Activated naive CD8-positive, alpha-beta T cell (primary cell): ENCODE data around the gene PER1.

Experiments
- H3K27ac Mint-ChIP-seq: one replicate; pipeline ENCODE4 v1.8.0; 2021; ENCODE audit warnings: mixed read lengths
- H3K27me3 Mint-ChIP-seq: one replicate; pipeline ENCODE4 v1.8.0; 2021; ENCODE audit warnings: mixed read lengths
- H3K36me3 Mint-ChIP-seq: one replicate; pipeline ENCODE4 v1.8.0; 2021; ENCODE audit warnings: mixed read lengths
- H3K4me1 Mint-ChIP-seq: one replicate; pipeline ENCODE4 v1.8.0; 2021; ENCODE audit warnings: low read depth, mixed read lengths
- H3K4me3 Mint-ChIP-seq: one replicate; pipeline ENCODE4 v1.8.0; 2021; ENCODE audit warnings: mild to moderate bottlenecking, mixed read lengths
- H3K9me3 Mint-ChIP-seq: one replicate; pipeline ENCODE4 v1.8.0; 2021; ENCODE audit warnings: low read depth, mixed read lengths

Gene PER1

DNA sequence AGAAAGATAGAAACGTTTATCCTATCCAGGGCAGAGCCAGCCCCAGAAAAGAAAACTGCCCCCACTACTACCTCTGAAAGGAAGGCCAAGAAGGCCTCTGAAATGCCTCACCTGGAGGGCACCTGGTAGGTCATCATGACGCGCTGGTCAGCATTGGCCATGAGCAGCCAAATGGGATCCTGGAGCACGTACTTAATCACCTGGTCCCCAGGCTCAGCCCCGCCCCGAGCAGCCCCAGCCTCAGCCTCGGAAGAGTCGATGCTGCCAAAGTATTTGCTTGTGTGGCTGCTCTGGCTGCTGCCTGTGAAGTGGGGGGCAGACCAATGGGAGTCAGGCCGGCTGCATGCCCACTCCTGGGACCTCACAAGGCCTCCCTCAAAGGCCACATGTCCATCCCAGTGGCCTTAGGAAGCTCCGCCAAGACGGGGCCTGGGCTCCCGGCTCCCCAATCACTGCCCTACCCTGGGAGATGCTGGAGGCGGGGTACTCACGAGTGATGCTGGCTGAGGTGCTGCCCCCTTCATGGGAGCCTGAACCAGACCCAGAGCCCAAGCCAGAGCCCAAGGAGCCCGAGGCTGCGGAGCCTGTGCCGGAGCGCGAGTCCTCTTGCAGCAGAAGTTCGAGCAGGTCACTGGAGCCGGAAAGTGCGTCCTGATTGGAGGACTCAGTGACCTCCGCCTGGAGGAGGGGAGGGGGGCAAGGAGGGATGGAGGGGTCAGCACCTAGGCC lies 9.9 kb downstream of the PER1 start:
- H3K36me3 Mint-ChIP-seq, result no peaks in the 10 kb centered on the region
- no peak overlapping the region for H3K4me3 Mint-ChIP-seq
- no peak overlapping the region for H3K27ac Mint-ChIP-seq
- H3K4me1 Mint-ChIP-seq, result peaks cover 2% of the 10 kb centered on the region
- no peaks in the 10 kb centered on the region for H3K9me3 Mint-ChIP-seq
- H3K27me3 Mint-ChIP-seq, result no peaks in the 10 kb centered on the region

DNA sequence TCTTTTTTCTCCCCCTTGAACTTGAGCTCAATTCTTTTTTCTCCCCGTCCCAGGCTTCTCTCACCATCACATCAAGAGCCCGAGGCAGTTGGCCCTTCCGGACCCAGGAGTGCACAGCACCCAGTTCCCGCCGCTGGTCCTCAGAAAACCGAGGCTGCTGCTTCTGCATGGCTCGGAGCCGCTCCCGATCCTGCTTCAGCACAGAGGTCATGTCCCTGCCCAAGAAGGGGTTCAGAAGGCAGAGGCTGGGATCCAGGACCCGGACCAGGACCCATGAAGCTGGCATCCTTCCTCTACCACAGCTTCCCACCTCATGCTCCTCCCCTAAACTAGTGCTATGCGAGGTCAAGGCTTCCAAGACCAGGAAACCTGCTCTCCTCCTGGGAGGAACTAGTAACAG lies 10.5 kb downstream of the PER1 start:
- Mint-ChIP-seq H3K27ac (peak overlapping the region; percentile 41), H3K4me3 (no peak overlapping the region), H3K27me3 (peaks cover under 1% of the 10 kb centered on the region), H3K4me1 (peaks cover 1% of the 10 kb centered on the region), H3K9me3 (no peaks in the 10 kb centered on the region), H3K36me3 (no peaks in the 10 kb centered on the region)

DNA sequence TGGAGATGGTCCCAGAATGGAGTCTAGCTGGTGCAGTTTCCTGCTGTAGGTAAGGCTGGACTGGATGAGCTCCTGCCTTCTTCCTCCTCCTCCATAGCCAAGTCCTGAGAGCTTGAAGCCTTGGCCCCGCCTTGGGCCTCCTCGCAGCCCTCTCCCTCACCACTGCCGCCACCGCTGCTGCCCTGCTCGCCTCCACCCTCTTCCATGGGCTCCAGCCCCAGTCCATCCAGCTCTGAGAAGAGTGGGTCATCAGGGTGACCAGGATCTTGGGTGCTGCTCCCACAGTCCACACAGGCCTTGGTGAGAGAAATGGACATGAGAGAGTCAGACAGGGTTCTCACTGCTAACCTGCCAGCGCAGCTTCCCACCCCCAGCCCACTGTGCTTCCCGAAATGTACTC lies 11.2 kb downstream of the PER1 start:
- H3K36me3 Mint-ChIP-seq, result no peaks in the 10 kb centered on the region
- no peaks in the 10 kb centered on the region for H3K9me3 Mint-ChIP-seq
- no peak overlapping the region for H3K27ac Mint-ChIP-seq
- peaks cover 2% of the 10 kb centered on the region for H3K27me3 Mint-ChIP-seq
- no peak overlapping the region for H3K4me3 Mint-ChIP-seq
- H3K4me1 Mint-ChIP-seq, result peaks cover 2% of the 10 kb centered on the region

DNA sequence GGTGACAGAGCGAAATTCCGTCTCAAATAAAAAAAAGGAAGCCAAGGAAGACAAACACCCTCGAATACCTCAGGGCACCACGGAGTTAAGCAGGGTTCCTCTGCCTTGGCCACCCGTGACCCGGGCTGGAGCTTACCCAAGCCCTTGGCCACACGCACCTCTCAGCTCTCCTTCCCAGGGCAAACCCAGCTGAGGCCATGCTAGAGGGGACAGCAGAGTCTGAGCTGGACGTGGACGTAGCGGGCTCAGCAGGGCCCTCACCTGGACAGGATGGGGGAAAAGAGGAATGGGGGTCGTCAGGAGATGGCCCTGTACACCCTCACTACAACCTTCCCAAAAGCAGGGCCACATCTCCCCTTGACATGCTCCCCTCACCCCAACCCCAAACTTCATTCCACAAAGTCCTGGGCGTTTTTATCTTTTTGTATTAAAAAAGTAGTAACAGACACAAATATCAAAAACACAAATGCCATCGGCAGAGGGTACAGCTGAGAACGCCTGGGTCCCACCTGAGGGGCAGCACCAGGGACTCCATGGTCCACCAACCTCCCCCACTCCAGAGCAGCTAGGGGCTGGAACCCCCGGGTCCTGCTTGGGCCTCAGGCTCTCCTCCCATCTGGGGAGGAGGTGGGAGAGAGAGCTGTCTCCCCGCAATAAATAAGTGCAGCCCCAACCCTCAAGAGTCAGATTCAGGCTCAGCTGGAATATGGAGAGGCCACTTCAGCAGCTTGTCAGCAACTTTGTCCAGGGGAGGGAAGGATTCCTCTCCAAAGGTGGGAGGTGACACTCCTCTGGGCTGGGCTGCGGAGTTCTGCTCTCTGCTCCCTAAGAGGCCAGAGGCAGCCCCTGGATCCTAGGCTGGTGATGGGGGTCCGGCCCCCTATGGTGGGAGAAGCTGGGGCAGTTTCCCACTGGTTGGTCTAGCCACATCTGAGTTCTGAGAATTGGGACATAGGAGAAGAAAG lies 11.9 kb downstream of the PER1 start:
- Mint-ChIP-seq H3K9me3 (no peaks in the 10 kb centered on the region), H3K4me1 (peaks cover 2% of the 10 kb centered on the region), H3K27me3 (peaks cover 2% of the 10 kb centered on the region), H3K4me3 (no peak overlapping the region), H3K27ac (peak overlapping the region; percentile 28), H3K36me3 (no peaks in the 10 kb centered on the region)

DNA sequence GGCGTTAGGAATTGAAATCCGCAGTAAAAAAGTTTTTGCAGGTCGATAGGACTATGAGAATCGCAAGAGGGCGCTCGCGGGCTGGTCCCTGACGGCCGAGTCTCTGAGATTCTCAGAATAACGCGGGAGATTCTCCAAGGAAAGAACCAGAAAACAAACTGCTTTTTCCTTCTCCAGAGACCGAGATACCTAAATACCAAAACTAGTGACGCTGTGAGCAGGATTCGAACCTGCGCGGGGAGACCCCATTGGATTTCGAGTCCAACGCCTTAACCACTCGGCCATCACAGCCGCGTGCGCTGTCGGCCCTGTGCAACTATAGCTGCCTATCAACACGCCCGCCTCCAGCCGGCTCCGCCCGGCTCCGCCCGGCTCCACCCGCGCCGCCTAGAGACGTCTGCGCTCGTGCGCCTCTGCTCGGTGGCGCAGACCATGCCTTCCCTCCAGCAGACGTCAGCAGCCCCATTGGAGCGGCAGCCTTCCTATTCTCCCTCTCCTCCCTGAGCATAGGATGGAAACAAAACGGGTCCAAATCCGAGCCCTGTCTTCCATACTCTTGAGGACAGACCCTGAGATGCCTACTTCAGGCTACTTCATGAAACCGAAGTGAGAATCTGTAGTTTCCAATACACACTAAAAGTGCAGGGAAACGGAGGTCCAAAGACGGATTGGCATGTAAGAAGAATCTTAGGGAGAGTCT lies 13.4 kb downstream of the PER1 start:
- no peaks in the 10 kb centered on the region for H3K9me3 Mint-ChIP-seq

DNA sequence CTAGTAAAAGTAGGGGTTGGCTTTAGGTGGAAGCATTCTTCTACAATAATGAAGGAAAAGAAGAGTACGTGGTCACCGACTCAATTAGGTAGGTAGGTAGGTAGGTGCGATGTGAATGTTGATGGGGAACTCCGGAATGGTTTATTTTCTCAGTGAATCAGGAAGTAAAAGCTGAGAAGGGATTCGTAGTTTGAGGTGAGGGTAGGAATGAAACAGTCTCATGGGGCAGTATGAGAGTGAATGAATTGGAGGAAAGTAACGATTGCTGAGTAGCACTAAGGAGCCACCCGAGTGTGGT lies 13.9 kb downstream of the PER1 start:
- Mint-ChIP-seq H3K36me3 (no peaks in the 10 kb centered on the region), H3K4me1 (peaks cover 2% of the 10 kb centered on the region), H3K4me3 (no peak overlapping the region), H3K27ac (no peak overlapping the region), H3K9me3 (no peaks in the 10 kb centered on the region), H3K27me3 (peaks cover 2% of the 10 kb centered on the region)

More for the DNA sequence above, 13.4 kb downstream of the PER1 start:
- H3K36me3 Mint-ChIP-seq, result no peaks in the 10 kb centered on the region
- peaks cover 2% of the 10 kb centered on the region for H3K4me1 Mint-ChIP-seq
- no peak overlapping the region for H3K4me3 Mint-ChIP-seq
- H3K27ac Mint-ChIP-seq, result no peak overlapping the region
- H3K27me3 Mint-ChIP-seq, result peaks cover 2% of the 10 kb centered on the region

DNA sequence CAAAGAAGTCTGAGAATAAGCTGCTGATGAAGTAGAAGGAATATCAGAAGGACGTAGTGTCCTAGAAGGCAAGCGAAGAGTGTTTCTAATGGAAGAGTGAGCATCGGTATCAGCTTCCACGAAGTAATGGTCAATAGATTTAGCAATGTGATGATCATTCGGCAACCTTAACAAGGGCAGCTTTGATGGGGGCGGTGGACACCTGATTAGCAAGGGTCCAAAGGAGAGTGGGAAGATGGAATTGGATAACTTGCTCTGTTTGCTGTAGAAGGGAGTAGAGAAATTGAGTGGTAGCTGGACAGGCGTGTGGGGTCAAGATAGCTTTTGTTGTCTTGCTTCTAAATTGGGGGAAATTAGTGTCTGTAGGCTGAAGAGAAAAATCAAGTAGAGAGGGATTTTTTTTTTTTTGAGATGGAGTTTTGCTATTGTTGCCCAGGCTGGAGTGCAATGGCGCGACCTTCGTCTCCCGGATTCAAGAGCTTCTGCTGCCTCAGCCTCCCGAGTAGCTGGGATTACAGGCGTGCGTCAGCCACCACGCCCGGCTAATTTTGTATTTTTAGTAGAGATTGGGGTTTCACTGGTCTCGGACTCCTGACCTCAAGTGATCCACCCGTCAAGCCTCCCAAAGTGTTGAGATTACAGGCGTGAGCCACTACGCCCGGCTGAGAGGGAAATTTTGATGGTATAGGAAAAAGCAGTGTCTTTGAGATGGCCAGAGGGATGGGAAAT lies 14.4 kb downstream of the PER1 start:
- Mint-ChIP-seq H3K4me1 (peaks cover 2% of the 10 kb centered on the region), H3K4me3 (no peak overlapping the region), H3K27ac (no peak overlapping the region), H3K36me3 (no peaks in the 10 kb centered on the region), H3K9me3 (no peaks in the 10 kb centered on the region), H3K27me3 (peaks cover 2% of the 10 kb centered on the region)

- no peaks in the 10 kb centered on the region for H3K36me3 Mint-ChIP-seq
- peaks cover 2% of the 10 kb centered on the region for H3K27me3 Mint-ChIP-seq
- peaks cover 5% of the 10 kb centered on the region for H3K4me1 Mint-ChIP-seq
- H3K4me3 Mint-ChIP-seq, result no peak overlapping the region
- H3K27ac Mint-ChIP-seq, result no peak overlapping the region
- no peaks in the 10 kb centered on the region for H3K9me3 Mint-ChIP-seq
Observed at GRCh38 chr17:8133941-8134340, 18.3 kb downstream of the PER1 start.

GRCh38 chr17:8133399-8133798 lies 18.8 kb downstream of the PER1 start:
- Mint-ChIP-seq H3K9me3 (no peaks in the 10 kb centered on the region), H3K27me3 (peaks cover 2% of the 10 kb centered on the region), H3K27ac (no peak overlapping the region)

GRCh38 chr17:8131844-8132441 lies 20.3 kb downstream of the PER1 start:
- Mint-ChIP-seq H3K9me3 (no peaks in the 10 kb centered on the region), H3K27me3 (peaks cover 4% of the 10 kb centered on the region), H3K36me3 (no peaks in the 10 kb centered on the region), H3K4me1 (peaks cover 9% of the 10 kb centered on the region), H3K4me3 (no peak overlapping the region), H3K27ac (no peak overlapping the region)

More at GRCh38 chr17:8133399-8133798, 18.8 kb downstream of the PER1 start:
- H3K4me1 Mint-ChIP-seq, result peaks cover 5% of the 10 kb centered on the region
- no peak overlapping the region for H3K4me3 Mint-ChIP-seq
- H3K36me3 Mint-ChIP-seq, result no peaks in the 10 kb centered on the region

DNA sequence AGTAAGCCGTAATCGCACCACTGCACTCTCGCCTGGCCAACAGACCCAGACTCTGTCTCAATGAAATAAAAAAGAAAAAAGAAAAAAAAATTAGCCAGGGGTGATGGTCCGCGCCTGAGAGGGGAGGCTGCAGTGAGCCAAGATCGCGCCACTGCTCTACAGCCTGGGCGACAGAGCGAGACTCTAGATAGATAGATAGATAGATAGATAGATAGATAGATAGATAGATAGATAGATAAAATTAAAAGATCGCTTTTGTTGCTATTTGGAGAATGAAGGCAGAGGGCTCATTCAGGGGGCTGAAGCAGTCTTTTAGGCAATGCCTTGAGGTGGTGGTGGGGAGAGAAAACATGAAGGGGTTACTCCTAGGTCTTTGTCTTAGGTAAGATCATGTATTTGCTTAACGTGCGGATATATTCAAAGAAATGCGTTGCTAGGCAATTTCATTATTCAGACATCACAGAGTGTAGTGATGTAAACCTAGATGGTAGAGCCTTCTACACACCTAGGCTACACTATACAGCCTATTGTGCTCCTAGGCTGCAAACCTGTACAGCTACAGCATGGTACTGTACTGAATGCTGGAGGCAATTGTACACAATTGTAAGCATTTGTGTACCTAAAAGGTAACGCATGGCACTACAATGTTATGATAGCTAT lies 23.9 kb downstream of the PER1 start:
- H3K27me3 Mint-ChIP-seq, result peaks cover 3% of the 10 kb centered on the region
- H3K4me3 Mint-ChIP-seq, result no peak overlapping the region
- peaks cover 38% of the 10 kb centered on the region for H3K4me1 Mint-ChIP-seq
- H3K27ac Mint-ChIP-seq, result no peak overlapping the region
- H3K36me3 Mint-ChIP-seq, result no peaks in the 10 kb centered on the region
- no peaks in the 10 kb centered on the region for H3K9me3 Mint-ChIP-seq

- H3K36me3 Mint-ChIP-seq, result no peaks in the 10 kb centered on the region
- peak overlapping the region; percentile 93 for H3K4me3 Mint-ChIP-seq
- peaks cover 4% of the 10 kb centered on the region for H3K27me3 Mint-ChIP-seq
- peaks cover 44% of the 10 kb centered on the region for H3K4me1 Mint-ChIP-seq
- peak overlapping the region; percentile 85 for H3K27ac Mint-ChIP-seq
- no peaks in the 10 kb centered on the region for H3K9me3 Mint-ChIP-seq
Observed at GRCh38 chr17:8126491-8127066, 25.6 kb downstream of the PER1 start.

GRCh38 chr17:8125947-8126490 lies 26.2 kb downstream of the PER1 start:
- H3K4me1 Mint-ChIP-seq, result peaks cover 45% of the 10 kb centered on the region
- H3K4me3 Mint-ChIP-seq, result peak overlapping the region; percentile 91
- peaks cover 4% of the 10 kb centered on the region for H3K27me3 Mint-ChIP-seq
- no peaks in the 10 kb centered on the region for H3K9me3 Mint-ChIP-seq
- peak overlapping the region; percentile 95 for H3K27ac Mint-ChIP-seq
- no peaks in the 10 kb centered on the region for H3K36me3 Mint-ChIP-seq
